Stimulated activated CD4-positive, alpha-beta T cell treated with anti-CD3 and anti-CD28 coated beads, Interleukin-12 subunit alpha, Interleukin-12 subunit beta, amount 100 ng/mL, for 24 hours (primary cell): ENCODE data around the gene FAM53B.

Experiments
- DNase-seq, 2 experiments: peaks; one replicate each; pipeline ENCODE4 v3.0.0-alpha.2; 2020; ENCODE audit warnings: low read depth in 2 of 2

The FAM53B gene

DNA sequence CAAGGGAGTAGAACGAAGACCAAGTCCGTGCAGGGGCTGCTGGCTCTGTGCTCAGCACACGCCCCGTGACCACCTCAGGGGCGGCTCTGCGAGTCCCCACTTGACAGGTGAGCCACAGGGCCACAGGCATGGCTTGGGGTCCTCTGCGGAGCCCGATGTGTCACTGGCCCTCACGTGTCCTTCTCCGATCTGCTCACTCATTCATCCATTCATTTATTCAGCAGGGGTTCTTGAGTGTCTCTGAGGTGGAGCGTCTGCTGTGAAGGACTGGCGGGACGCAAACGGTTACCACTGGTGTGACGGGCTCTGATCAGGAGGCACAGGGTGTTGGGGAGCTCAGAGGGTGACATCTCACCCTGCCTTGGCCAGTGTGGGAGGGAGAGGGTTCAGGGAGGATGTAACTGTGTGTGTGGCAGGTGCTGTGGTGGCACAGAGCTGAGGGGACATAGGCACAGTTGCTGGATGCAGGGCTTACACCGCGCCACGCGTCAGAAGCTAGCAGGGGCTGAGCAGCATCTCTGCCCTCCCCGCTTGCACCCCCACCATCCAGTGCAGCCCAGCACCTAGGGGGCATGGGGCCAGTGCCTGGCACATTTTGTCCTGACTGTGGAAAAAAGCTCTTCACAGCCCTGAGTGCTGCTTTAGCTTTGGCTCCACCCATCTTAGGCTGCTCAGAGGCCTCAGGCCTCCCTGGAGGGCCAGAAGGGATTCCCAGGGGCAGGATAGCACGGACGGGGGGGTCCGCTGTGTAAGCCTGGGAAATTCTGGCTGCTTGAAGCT, 165.8 kb downstream of the FAM53B start:
- no peak for DNase-seq

DNA sequence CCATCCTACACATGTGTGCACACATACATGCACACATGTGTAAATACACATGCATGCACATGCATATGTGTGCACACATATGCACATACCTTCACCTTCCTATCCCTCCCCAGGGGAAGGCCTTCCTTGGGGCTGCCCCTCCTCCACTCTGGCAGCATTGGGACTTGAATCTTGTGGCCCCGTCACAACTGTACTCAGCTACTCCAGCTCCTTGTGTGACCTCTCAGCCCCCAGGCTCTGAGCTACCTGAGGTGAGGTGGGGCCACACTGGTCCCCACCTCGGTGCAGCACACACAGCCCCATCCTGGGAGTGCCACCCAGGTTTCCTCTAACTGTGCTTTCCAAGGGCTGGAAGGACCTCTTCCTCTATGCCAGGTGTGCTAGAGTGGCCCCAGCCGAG, 166.5 kb downstream of the FAM53B start:
- no peak for DNase-seq

DNA sequence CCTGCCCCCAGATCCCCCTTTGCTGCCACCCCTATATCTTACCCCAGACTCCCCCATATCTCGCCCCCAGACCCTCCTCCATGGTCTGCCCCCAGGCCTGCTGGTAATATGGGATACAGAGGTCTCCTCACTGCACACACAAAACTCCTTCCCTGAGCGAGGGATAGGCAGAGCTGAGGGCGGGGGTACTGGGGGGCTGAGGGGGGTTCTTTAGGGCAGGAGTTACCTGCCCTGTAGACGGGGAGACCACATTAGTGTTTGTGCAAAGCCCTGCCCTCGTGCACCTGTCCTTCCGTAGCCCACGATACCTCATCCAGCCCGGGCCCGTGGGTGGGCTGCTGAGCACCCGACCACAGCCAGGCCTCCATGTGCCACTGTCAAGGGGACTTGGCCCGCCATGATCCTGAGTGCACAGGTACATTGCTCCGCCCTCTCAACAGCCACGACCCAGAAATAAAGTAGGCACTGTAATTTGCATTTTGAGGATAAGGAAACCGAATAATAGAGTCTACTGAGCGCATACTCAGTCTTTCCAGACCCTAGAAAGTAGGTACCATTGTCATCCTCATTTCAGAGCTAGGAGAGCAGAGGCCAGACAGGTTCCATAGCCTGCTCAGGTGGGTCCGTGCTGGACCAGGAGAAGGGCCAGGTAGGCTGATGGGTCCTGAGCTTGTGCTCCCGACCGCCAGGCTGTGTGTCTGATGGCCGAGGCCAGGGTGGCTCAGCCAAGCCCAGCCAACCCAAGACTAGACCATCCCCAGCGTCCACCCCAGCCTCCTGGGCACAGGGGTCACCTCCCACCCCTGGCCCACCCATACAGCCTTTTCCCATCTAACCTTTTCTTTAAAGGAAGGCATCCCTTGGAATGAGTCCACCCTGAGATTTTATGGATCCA, 167.4 kb downstream of the FAM53B start:
- DNase-seq: no peak

DNA sequence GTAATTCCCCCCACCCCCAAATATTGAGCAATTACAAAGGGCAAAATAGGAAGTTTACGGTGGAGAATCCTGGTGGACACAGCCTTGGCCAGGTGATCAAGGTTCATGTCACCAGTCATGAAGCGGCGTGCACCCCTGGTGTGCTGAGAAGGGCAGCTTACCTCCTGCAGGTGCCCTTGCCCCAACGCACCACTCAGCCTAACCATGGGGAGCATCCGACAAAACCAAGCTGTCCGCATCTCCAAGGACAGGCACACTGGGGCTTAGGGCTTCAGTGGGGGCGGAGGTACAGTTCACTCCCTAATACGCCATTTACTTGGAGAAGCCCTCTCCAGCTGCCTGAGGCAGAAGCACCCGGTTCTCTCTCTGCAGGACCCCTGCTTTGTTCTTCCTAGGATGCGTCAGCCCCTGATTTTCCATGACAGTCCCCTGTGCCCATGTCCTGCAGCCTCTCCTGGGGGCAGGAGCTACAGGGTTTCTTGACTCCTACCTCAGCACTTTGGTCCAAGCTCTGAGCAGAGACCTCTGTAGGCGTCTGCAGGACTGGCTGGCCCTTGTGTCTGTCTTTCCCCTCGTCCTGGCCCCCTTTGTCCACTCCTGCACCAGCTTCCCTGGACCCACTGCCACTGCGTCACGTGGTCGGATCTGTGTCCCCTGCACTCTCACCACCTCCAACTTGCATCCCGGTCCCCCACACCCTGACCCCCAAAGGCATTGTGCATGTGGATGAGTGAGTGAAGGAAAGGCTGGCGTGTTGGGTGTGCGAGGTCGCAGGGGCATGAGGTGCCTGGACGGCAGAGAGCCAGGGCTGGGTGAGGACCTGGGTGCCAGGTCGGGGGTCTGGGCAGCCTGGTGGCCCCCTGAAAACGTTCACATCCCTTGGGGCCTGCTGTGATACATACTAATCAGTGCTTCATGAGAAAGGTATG, 168.8 kb downstream of the FAM53B start:
- no peak for DNase-seq

DNA sequence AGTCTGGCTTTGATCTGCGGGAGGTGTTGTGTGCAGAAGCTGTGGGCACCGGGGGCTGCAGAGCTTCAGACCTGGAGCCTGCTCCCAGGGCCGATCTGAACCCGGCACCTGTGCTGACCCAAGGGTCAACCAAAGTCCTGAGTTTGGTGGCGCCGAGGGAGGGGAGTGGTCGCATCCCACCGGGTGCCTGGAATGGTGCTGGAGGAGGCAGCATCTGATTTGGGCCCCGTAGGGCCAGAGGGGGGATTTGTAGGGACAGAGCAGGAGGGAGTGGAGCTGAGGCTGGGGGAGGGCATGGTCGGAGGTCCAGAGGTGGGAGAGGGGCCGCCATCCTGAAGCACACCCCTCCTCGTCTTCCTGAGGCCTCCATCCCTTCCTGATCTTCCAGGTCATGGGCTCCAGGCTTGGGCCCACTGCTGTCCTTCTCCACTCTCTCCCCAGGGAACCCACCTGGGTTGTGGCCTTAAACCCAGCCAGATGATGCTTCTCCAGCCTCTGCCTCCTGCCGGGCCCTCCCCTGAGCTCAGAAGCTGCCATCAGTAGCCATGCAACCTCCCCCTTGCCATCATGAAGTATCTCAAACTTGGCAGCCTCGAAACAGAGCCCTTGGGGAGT, 169.6 kb downstream of the FAM53B start:
- DNase-seq: no peak

DNA sequence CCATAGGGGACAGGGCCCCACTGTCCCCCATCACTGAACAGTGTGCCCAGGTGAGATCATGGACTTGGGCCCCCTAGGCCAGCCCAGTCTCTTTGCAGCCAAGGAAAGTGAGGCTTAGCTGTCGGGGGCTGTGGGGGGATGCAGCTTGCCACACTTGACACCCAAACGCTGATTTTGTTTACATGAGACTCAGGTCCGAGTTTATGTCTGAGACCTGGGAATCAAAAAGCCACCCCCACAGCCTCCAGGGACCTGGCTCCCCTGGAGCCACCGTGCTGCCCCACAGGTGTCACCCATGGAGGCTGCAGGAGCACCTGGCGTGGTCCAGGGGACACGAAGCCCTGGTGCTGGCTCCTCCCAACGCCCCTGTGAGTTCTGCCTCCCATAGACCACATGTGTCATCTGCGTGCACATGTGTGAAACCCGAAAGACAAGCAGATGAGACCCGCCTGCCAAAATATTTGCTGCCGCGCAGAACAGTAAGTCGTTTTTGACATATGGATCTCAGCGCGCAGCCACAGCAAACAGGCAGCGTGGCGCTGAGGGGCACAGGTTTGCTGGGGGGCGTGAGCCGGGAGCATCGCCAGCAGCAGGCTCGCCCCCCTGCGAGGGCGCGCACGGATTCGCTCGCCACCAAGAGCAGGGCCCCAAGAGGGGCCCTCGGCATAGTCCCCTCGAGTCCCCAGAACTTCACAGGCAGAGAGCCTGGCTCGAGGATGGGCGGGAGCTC, 170.3 kb downstream of the FAM53B start:
- DNase-seq: no peak

DNA sequence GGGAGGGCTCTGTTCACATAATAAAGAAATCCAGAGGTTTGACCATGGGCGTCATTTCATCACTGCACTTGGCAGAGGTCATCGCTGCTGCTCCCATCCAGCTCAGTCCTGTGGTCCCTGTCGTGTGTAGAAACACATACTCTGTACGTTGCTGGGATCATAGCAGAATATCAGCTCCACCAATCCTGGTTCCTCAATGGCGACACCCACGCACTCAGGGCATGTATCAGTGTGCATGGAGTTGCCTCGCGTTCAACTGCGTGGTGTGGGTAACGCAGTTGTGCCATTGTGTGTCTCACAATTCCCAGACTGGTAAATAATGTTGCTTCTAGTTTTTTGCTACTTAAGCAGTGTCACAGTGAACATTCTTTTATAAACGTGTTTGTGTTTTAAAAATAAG, 171.4 kb downstream of the FAM53B start:
- DNase-seq: no peak

DNA sequence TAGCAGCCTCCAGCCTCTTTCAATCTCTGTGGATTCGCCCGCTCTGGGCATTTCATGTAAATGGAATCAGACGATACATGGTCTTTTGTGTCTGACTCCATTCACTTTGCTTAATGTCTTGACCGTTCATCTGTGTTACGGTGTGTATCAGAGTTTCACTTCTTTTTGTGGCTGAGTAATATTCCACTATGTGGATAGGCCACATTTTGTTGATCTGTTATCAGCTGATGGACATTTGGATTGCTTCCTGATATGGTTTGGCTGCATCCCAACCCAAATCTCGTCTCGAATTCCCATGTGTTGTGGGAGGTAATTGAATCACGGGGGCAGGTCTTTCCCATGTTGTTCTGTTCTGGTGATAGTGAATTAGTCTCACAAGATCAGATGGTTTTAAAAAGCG, 173.5 kb downstream of the FAM53B start:
- no peak for DNase-seq

DNA sequence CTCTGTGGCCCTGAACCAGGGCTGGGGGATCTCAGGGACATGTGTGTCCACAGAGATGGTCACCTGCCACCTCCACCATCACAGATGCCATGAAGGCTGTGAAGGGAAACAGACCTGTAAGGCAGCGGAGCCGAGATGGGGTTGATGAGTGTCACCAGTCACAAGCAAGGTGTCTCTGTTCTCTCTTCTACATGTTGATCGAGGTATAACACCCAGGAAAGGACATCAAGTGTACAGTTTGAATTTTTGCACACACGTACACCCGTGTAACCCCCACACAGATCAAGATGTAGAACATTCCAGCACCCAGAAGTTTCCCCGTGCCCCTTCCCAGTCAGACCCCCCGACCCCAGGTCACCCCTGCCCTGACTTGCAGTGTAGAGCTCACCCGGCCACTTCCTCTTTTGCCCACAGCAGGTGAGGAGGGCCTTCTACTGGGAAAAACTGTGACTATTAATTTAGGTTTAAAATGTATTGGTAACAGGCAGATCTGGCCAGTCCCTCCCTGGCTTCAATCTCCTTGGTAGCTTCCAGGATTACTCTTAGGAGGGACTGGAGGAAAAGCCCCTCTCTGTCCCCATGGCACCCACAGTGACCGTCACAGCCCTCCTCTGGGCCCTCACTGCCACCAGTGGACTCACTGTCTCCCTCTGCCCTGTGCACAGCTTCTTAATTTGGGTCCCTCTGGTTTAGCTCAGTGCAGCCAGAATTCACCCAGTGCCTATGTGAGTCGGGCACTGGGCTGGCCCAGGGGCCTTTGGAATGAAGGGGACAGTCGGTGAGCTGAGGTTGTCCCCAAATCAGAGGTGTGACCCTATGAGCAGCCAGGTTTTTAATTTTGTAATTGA, 174.3 kb downstream of the FAM53B start:
- no peak for DNase-seq
